GM19438 (cell line): ENCODE measurements around the gene LRRIQ4.

Experiments used
- ATAC-seq: cut with Tn5 transposase; IDR thresholded peaks from one replicate; pipeline ENCODE4 v1.9.1; 2021; ENCODE audit warnings: low read depth; ENCODE audit not compliant: unreplicated experiment

LRRIQ4 gene

GRCh38 chr3:169848741-169849140, 36.1 kb downstream of the LRRIQ4 start:
- no peak for ATAC-seq

GRCh38 chr3:169850618-169851017, 37.9 kb downstream of the LRRIQ4 start:
- no peak for ATAC-seq

- ATAC-seq, result no peak
Measured at GRCh38 chr3:169855514-169855913, 42.8 kb downstream of the LRRIQ4 start.

- no peak for ATAC-seq
Measured at GRCh38 chr3:169857811-169858210, 45.1 kb downstream of the LRRIQ4 start.

GRCh38 chr3:169861871-169862270, 49.2 kb downstream of the LRRIQ4 start:
- no peak for ATAC-seq

GRCh38 chr3:169863458-169863899, 50.8 kb downstream of the LRRIQ4 start:
- ATAC-seq, result peak; percentile 44

GRCh38 chr3:169864270-169864669, 51.6 kb downstream of the LRRIQ4 start:
- no peak for ATAC-seq

- ATAC-seq, result no peak
Measured at GRCh38 chr3:169865176-169865767, 52.6 kb downstream of the LRRIQ4 start.

- no peak for ATAC-seq
Measured at GRCh38 chr3:169867584-169868210, 55.0 kb downstream of the LRRIQ4 start.

GRCh38 chr3:169868369-169868768, 55.7 kb downstream of the LRRIQ4 start:
- ATAC-seq, result no peak

- no peak for ATAC-seq
Measured at GRCh38 chr3:169869484-169870220, 57.0 kb downstream of the LRRIQ4 start, which contains the start of gene LRRC31. Gene LRRC31, minus strand, starts transcription at chr3:169869935. Its CDS starts 128 bp downstream, at chr3:169869807.

GRCh38 chr3:169871129-169871886, 58.6 kb downstream of the LRRIQ4 start:
- ATAC-seq, result no peak

- ATAC-seq, result no peak
Measured at GRCh38 chr3:169879013-169879557, 66.4 kb downstream of the LRRIQ4 start.

GRCh38 chr3:169879845-169880575, 67.3 kb downstream of the LRRIQ4 start:
- ATAC-seq, result no peak

- no peak for ATAC-seq
Measured at GRCh38 chr3:169880576-169881250, 68.0 kb downstream of the LRRIQ4 start.

GRCh38 chr3:169886671-169887070, 74.0 kb downstream of the LRRIQ4 start:
- ATAC-seq, result no peak
